ENCODE data around the gene FNDC4. TPM values are rescaled to one million over a fixed set of nuclear protein-coding genes. Genes with fewer than 3 reads are reported as not detected.

Gene FNDC4
- total RNA-seq, 2 experiments from 2014 or later: not detected

GRCh38 chr2:27489118-27489497 lies 5.9 kb downstream of the FNDC4 start:
- DNase-seq (ENCODE audit: low spot score): peak; percentile 50
- Histone ChIP-seq H3K4me1 (ENCODE audit: insufficient read depth, low read length, poor library complexity, severe bottlenecking) (peaks cover 20% of the 10 kb centered on the region), H3K79me2 (ENCODE audit: insufficient read depth, low read depth, low read length) (no peaks in the 10 kb centered on the region), H3K9me3 (ENCODE audit: low read length) (no peaks in the 10 kb centered on the region), H3K36me3 (ENCODE audit: insufficient read depth, low read length) (no peaks in the 10 kb centered on the region), H3K27ac (ENCODE audit: low read depth, low read length, poor library complexity, severe bottlenecking) (no peak overlapping the region), H3K9me2 (ENCODE audit: insufficient read depth, low read length) (no peaks in the 10 kb centered on the region), H3K4me2 (ENCODE audit: low read length) (peak overlapping the region; percentile 81), H2AFZ (ENCODE audit: low read length) (peak overlapping the region; percentile 70), H3K4me3 (ENCODE audit: low read depth, low read length, poor library complexity, severe bottlenecking) (peak overlapping the region; percentile 72), H4K20me1 (ENCODE audit: insufficient read depth, low read length) (no peaks in the 10 kb centered on the region)
- intact Hi-C loops (cut with micrococcal nuclease; ENCODE audit: unreplicated experiment): no loop called here
- ChIA-PET POLR2A (interaction anchor here (0.7 to 1.2 kb wide), 2 partner anchors 9 to 32 kb away, joined by 3 read pairs; no protein-coding TSS in a partner anchor), CTCF (ENCODE audit: unreplicated experiment) (no interaction called here)
- TF ChIP-seq EZH2phosphoT487 (IDR thresholded peaks at IDR 0.05; ENCODE audit: borderline replicate concordance, low read depth, low read length): no peak
- TF ChIP-seq CTCF (conservative IDR thresholded peaks at IDR 0.05; ENCODE audit: low read length): peak; percentile 45
- BruUV-seq (replicated peaks): no TSS peak

DNA sequence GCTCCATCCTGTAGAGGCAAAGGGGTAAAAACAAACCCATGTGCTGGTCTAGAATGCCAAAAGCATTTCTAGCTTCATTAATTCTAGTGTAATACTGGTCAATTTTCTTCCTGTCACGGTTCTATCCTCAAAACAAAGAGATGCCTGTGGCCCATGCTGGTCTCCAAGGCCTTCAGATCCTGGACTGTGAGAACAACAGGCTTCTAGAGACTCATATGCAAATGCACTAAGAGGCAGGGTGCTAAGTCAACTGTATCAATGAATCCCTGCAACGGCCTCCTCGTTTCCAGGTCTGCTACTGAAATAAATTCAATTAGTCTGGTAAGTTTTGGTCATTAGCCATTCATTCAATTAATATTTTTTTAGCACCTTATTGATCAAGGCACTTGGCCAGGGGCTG lies 9.5 kb downstream of the FNDC4 start:
- H3K79me2 ChIP-seq (ENCODE audit: insufficient read depth, low read depth, low read length): no peaks in the 10 kb centered on the region
- intact Hi-C loops (cut with micrococcal nuclease; ENCODE audit: unreplicated experiment): no loop called here
- BruUV-seq (replicated peaks): no TSS peak
- no peaks in the 10 kb centered on the region for H4K20me1 ChIP-seq (ENCODE audit: insufficient read depth, low read length)
- no peaks in the 10 kb centered on the region for H3K9me3 ChIP-seq (ENCODE audit: low read length)
- H3K4me2 ChIP-seq (ENCODE audit: low read length): peak overlapping the region; percentile 47
- no peak overlapping the region for H3K4me3 ChIP-seq (ENCODE audit: low read depth, low read length, poor library complexity, severe bottlenecking)
- peak; percentile 20 for DNase-seq (ENCODE audit: low spot score)
- no peak overlapping the region for H3K27ac ChIP-seq (ENCODE audit: low read depth, low read length, poor library complexity, severe bottlenecking)
- TF ChIP-seq CTCF (conservative IDR thresholded peaks at IDR 0.05; ENCODE audit: low read length): no peak
- no peak for TF ChIP-seq EZH2phosphoT487 (IDR thresholded peaks at IDR 0.05; ENCODE audit: borderline replicate concordance, low read depth, low read length)
- CTCF ChIA-PET (ENCODE audit: unreplicated experiment): no interaction called here
- H3K36me3 ChIP-seq (ENCODE audit: insufficient read depth, low read length): peaks cover 5% of the 10 kb centered on the region; the same call in 1 of the 2 replicates
- POLR2A ChIA-PET: interaction anchor here (0.5 to 1.0 kb wide), 3 partner anchors 8 to 19 kb away, joined by 3 read pairs; no protein-coding TSS in a partner anchor
- H3K9me2 ChIP-seq (ENCODE audit: insufficient read depth, low read length): no peaks in the 10 kb centered on the region
- peaks cover 20% of the 10 kb centered on the region for H3K4me1 ChIP-seq (ENCODE audit: insufficient read depth, low read length, poor library complexity, severe bottlenecking)
- H2AFZ ChIP-seq (ENCODE audit: low read length): no peak overlapping the region

DNA sequence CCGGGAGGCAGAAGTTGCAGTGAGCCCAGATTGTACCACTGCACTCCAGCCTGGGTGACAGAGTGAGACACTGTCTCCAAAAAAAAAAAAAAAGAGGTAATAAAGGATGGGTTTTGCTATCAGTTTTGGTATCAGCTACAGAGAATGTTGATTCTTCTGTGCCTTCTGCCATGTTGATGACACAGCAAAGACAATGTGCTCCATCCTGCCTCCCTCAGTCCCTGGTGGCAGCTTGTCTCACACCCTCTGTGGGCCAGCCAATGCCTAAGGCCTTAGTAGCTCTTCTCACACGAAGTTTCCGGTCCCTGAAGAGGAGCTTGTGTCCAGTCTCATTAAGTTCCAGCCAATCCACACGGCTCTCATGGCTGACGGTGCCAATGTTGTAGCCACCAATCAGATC lies 23.0 kb downstream of the FNDC4 start:
- H3K4me2 ChIP-seq (ENCODE audit: low read length): no peak overlapping the region
- ChIA-PET CTCF (ENCODE audit: unreplicated experiment) (no interaction called here), POLR2A (interaction anchor here (0.6 kb wide), 2 partner anchors 27 to 1501 kb away, joined by 3 read pairs; no protein-coding TSS in a partner anchor)
- no TSS peak for BruUV-seq (replicated peaks)
- peaks cover 8% of the 10 kb centered on the region; the same call in 1 of the 2 replicates for H3K36me3 ChIP-seq (ENCODE audit: insufficient read depth, low read length)
- H3K79me2 ChIP-seq (ENCODE audit: insufficient read depth, low read depth, low read length): no peaks in the 10 kb centered on the region
- no peaks in the 10 kb centered on the region for H3K9me2 ChIP-seq (ENCODE audit: insufficient read depth, low read length)
- no peak overlapping the region for H3K4me3 ChIP-seq (ENCODE audit: low read depth, low read length, poor library complexity, severe bottlenecking)
- no peaks in the 10 kb centered on the region for H3K9me3 ChIP-seq (ENCODE audit: low read length)
- no peak overlapping the region for H2AFZ ChIP-seq (ENCODE audit: low read length)
- no peaks in the 10 kb centered on the region for H4K20me1 ChIP-seq (ENCODE audit: insufficient read depth, low read length)
- no peak overlapping the region for H3K27ac ChIP-seq (ENCODE audit: low read depth, low read length, poor library complexity, severe bottlenecking)
- TF ChIP-seq EZH2phosphoT487 (IDR thresholded peaks at IDR 0.05; ENCODE audit: borderline replicate concordance, low read depth, low read length): no peak
- no peak for TF ChIP-seq CTCF (conservative IDR thresholded peaks at IDR 0.05; ENCODE audit: low read length)
- DNase-seq (ENCODE audit: low spot score): no peak
- H3K4me1 ChIP-seq (ENCODE audit: insufficient read depth, low read length, poor library complexity, severe bottlenecking): no peaks in the 10 kb centered on the region
- intact Hi-C loops (cut with micrococcal nuclease; ENCODE audit: unreplicated experiment): no loop called here

All from OCI-LY7 (cell line).